GM21717 (cell line): ENCODE measurements around the gene SYVN1.
"Not testable (repeated sequence)": the region's sequence is repeated elsewhere in the genome, so short reads cannot be mapped to it uniquely, and the experiment has no call there.

ENCODE experiments used
- ATAC-seq: cut with Tn5 transposase; IDR thresholded peaks from one replicate; pipeline ENCODE4 v1.9.1; 2021; ENCODE audit warnings: mild to moderate bottlenecking, moderate library complexity; ENCODE audit not compliant: unreplicated experiment

SYVN1 gene

GRCh38 chr11:65134240-65134951 lies at the start of gene SYVN1:
Gene SYVN1 (minus strand): TSS chr11:65134519. CDS start chr11:65133601, 918 bp downstream.
- peak; percentile 52 for ATAC-seq

- ATAC-seq = no peak
Measured at GRCh38 chr11:65183201-65183891, 49.0 kb upstream of the SYVN1 start.

GRCh38 chr11:65182258-65183170 lies 48.2 kb upstream of the SYVN1 start:
- no peak for ATAC-seq

- no peak for ATAC-seq
Measured at GRCh38 chr11:65181569-65182257, 47.4 kb upstream of the SYVN1 start, which contains the start of gene CAPN1. Gene CAPN1 (plus strand): TSS chr11:65181928. CDS start chr11:65182702, 774 bp downstream.

GRCh38 chr11:65180877-65181568 lies 46.7 kb upstream of the SYVN1 start:
- ATAC-seq = no peak

GRCh38 chr11:65174571-65175010 lies 40.3 kb upstream of the SYVN1 start:
- ATAC-seq = not testable (repeated sequence)

- ATAC-seq = no peak
Measured at GRCh38 chr11:65172600-65172999, 38.3 kb upstream of the SYVN1 start.

- no peak for ATAC-seq
Measured at GRCh38 chr11:65170058-65170534, 35.8 kb upstream of the SYVN1 start, which contains the start of gene SPDYC. Gene SPDYC (plus strand): TSS chr11:65170233. CDS start chr11:65171358, 1,125 bp downstream.

- no peak for ATAC-seq
Measured at GRCh38 chr11:65169164-65169641, 34.9 kb upstream of the SYVN1 start.

GRCh38 chr11:65167656-65168055 lies 33.3 kb upstream of the SYVN1 start:
- no peak for ATAC-seq

GRCh38 chr11:65166893-65167292 lies 32.6 kb upstream of the SYVN1 start:
- ATAC-seq = no peak

GRCh38 chr11:65165410-65166317 lies 31.3 kb upstream of the SYVN1 start:
- no peak for ATAC-seq

- ATAC-seq = no peak
Measured at GRCh38 chr11:65163684-65164083, 29.4 kb upstream of the SYVN1 start.

GRCh38 chr11:65160643-65161042 lies 26.3 kb upstream of the SYVN1 start:
- ATAC-seq = no peak

- ATAC-seq = peak; percentile 64
Measured at GRCh38 chr11:65159012-65159411, 24.7 kb upstream of the SYVN1 start.

GRCh38 chr11:65157336-65157735 lies 23.0 kb upstream of the SYVN1 start:
- ATAC-seq = no peak

GRCh38 chr11:65156926-65157325 lies 22.6 kb upstream of the SYVN1 start:
- ATAC-seq = no peak

GRCh38 chr11:65156256-65156655 lies 21.9 kb upstream of the SYVN1 start:
- no peak for ATAC-seq

- no peak for ATAC-seq
Measured at GRCh38 chr11:65152122-65152521, 17.8 kb upstream of the SYVN1 start.
